ENCODE data around the gene TKTL1. TPM values are rescaled to one million over a fixed set of nuclear protein-coding genes. Genes with fewer than 3 reads are reported as not detected.

Gene TKTL1
- total and polyA plus RNA-seq, 3 donors from 2014 or later, result 224 to 268 (median 233) TPM

DNA sequence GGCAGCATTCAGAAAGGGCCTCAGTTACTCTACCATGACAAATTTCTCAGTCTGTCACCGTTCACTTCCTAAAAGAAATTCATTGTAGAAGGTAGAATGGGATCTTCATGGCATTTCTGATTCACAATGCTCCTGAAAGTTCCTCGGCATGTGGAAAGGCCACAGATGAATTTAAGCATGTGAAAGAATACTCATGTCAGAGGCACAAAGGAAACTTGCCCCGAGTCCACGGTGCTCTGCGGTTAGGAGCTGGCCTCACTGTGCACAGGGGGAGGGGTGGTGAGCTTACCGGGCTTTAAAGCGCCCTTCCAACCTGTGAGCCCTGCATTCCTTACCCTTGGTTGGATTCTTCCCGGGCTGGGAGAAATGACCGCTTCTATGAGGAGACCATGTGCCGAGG, 9.3 kb downstream of the TKTL1 start:
- WGBS, 2 donors, result 80 to 89% methylated on average over 7 to 10 of the region's 10 CpGs

DNA sequence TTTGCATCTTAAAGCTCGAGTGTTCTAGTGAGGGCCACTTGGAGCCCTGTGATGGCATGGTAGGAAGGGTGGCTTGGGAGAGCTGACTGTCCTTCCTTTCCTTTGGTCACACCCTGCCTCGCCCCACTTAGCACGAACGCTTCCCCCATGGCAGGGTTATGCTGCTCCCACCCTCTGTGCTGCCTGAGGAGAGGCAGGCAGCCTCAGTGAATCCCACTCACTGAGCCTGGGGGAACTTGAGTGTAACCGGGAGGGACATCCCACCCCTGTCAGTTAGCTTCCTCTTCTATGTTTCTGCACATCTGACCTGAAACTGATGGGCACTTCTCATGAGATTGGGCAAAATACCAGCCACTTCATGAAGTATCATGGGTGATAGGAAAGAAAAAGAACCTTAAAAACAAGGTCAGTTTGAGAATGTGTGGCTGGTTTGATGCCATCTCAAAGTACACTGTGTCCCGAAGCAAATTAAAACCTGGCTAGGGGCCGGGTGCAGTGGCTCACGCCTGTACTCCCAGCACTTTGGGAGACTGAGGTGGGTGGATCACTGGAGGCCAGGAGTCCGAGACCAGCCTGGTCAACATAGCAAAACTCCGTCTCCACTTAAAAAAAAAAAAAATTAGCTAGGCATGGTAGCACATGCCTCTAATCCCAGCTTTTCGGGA, 10.1 kb downstream of the TKTL1 start:
- Histone ChIP-seq H3K9me3 (no peaks in the 10 kb centered on the region), H3K27me3 (no peaks in the 10 kb centered on the region), H3K27ac (no peak overlapping the region), H3K4me1 (no peaks in the 10 kb centered on the region), H3K4me3 (no peak overlapping the region), H3K36me3 (ENCODE audit: low read depth, missing control alignments) (no peaks in the 10 kb centered on the region)
- WGBS, 2 donors, result 24 to 59% methylated on average over 4 to 11 of the region's 11 CpGs
- TF ChIP-seq POLR2A (IDR thresholded peaks at IDR 0.05), result no peak
- TF ChIP-seq, protein P1, sequence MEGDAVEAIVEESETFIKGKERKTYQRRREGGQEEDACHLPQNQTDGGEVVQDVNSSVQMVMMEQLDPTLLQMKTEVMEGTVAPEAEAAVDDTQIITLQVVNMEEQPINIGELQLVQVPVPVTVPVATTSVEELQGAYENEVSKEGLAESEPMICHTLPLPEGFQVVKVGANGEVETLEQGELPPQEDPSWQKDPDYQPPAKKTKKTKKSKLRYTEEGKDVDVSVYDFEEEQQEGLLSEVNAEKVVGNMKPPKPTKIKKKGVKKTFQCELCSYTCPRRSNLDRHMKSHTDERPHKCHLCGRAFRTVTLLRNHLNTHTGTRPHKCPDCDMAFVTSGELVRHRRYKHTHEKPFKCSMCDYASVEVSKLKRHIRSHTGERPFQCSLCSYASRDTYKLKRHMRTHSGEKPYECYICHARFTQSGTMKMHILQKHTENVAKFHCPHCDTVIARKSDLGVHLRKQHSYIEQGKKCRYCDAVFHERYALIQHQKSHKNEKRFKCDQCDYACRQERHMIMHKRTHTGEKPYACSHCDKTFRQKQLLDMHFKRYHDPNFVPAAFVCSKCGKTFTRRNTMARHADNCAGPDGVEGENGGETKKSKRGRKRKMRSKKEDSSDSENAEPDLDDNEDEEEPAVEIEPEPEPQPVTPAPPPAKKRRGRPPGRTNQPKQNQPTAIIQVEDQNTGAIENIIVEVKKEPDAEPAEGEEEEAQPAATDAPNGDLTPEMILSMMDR (IDR thresholded peaks at IDR 0.05), result no peak
- no peak for DNase-seq
- intact Hi-C loops (cut with DNase I; ENCODE audit: low total_unique reads), result no loop called here

More for the DNA sequence above, 9.3 kb downstream of the TKTL1 start:
- H3K4me1 ChIP-seq, result no peaks in the 10 kb centered on the region
- no peak for DNase-seq
- no peaks in the 10 kb centered on the region for H3K9me3 ChIP-seq
- H3K4me3 ChIP-seq, result no peak overlapping the region
- H3K27ac ChIP-seq, result no peak overlapping the region
- H3K27me3 ChIP-seq, result no peaks in the 10 kb centered on the region
- TF ChIP-seq POLR2A (IDR thresholded peaks at IDR 0.05), result no peak
- TF ChIP-seq, protein P1 (IDR thresholded peaks at IDR 0.05), result no peak
- intact Hi-C loops (cut with DNase I; ENCODE audit: low total_unique reads), result no loop called here
- no peaks in the 10 kb centered on the region for H3K36me3 ChIP-seq (ENCODE audit: low read depth, missing control alignments)

DNA sequence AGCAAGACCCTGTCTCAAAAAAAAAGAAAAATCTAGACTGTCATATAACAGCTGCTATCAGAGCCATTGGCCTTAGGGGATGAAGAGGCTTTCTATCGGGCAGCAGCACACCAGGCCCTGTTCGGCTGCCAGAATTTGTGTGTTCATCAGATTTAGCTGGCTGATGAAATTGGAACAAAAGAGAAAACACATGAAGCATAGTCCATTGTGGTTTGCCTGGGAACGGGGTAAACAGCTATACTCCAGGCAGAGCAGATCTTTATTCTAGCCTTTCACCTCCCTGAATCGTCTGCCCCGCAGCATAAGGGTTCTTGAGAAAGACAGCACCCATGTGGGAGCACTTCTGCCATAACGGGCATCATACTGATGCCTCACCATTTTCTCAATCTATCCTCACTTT, 11.6 kb downstream of the TKTL1 start:
- Histone ChIP-seq H3K9me3 (no peaks in the 10 kb centered on the region), H3K36me3 (ENCODE audit: low read depth, missing control alignments) (no peaks in the 10 kb centered on the region), H3K27ac (no peak overlapping the region), H3K4me3 (no peak overlapping the region), H3K27me3 (no peaks in the 10 kb centered on the region), H3K4me1 (no peaks in the 10 kb centered on the region)
- TF ChIP-seq POLR2A (IDR thresholded peaks at IDR 0.05), result no peak
- TF ChIP-seq, protein P1 (IDR thresholded peaks at IDR 0.05), result no peak
- intact Hi-C loops (cut with DNase I; ENCODE audit: low total_unique reads), result no loop called here
- no peak for DNase-seq
- 67 to 74% methylated on average over 6 of the region's 6 CpGs for WGBS, 2 donors

DNA sequence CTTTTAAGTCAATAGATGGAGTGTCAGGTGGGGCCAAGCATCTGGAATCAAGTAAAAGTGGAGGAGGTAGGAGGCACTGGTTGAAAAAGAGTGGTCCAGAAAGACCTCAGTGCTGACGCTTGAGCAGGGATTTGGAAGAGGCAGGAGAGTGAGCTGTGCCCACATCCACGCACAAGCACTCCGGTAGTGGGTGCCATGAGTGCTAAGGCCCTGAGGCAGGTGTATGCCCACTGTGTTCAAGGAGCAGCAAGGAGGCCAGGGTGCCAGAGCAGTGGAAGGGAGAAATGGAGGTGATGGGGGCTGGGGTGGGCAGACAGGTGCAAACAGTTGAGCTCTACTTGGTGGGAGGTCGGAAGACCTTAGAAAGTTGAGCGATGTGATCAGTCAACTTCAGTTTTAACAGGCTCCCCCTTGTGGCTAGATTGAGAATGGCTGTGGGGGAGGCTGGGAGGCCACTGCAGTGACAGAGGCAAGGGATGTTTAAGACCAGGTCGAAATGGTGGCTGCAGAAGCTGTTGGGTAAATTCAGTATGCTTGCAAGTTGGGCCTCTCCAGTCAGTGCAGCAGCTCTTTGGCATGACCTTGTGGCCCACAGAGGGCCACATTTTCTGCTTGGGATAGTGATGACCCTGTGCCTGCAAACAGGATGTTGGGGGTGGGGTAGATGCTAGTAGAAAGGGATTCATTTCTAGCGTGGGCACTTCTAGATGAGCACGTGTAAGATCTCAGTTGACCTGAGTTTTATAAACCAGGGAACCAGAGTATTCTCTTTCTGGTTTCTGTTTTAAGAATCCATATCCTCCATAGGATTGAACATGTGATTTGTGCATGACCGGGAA, 12.7 kb downstream of the TKTL1 start:
- H3K27ac ChIP-seq, result no peak overlapping the region
- WGBS, 2 donors, result 63% methylated on average over 7 to 9 of the region's 9 CpGs
- TF ChIP-seq, protein P1 (IDR thresholded peaks at IDR 0.05), result peak; percentile 36 to 57 (median 52)
- no peak for TF ChIP-seq POLR2A (IDR thresholded peaks at IDR 0.05)
- no peaks in the 10 kb centered on the region for H3K36me3 ChIP-seq (ENCODE audit: low read depth, missing control alignments)
- H3K9me3 ChIP-seq, result no peaks in the 10 kb centered on the region
- intact Hi-C loops (cut with DNase I; ENCODE audit: low total_unique reads), result no loop called here
- H3K27me3 ChIP-seq, result no peaks in the 10 kb centered on the region
- peak; percentile 69 for DNase-seq
- H3K4me3 ChIP-seq, result no peak overlapping the region
- no peaks in the 10 kb centered on the region for H3K4me1 ChIP-seq

Data from testis (tissue), 3 donors.